Erythroblast (primary cell): ENCODE data around the gene SLC9C1.

Source experiments
- GATA1 ChIP-seq: IDR thresholded peaks from 2 replicates; pipeline ENCODE4 v1.6.1; 2011; ENCODE audit warnings: low read depth, mild to moderate bottlenecking, control low read depth, low read length, moderate library complexity
- POLR2A ChIP-seq: IDR thresholded peaks from 2 replicates; pipeline ENCODE4 v1.6.1; 2011; ENCODE audit warnings: mild to moderate bottlenecking, low read length

DNA sequence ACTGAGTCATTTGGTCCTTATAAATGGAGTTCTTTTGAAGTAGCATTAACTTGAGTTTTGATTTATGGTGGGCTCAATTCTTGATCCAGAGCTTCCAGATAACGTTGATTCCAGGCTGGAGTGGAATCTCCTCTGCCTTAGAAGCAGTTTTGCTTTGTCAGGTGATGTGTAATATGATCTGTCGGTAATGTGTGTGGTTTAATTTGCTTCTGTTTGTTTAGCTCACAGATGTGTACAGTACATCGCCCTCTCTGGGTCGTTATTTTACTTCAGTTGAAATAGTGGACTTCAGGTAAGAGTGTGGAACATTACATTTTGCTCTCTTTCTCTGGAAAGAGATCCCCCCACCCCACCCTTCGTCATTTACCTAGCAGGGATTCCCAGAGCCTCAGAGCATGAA lies 184.7 kb downstream of the SLC9C1 start:
- no peak for TF ChIP-seq POLR2A
- TF ChIP-seq GATA1, result no peak
